MCF 10A (cell line): ENCODE measurements around the gene MYO16. TPM values are rescaled to one million over a fixed set of nuclear protein-coding genes. Genes with fewer than 3 reads are reported as not detected.

ENCODE experiments used
- BruUV-seq: library from RNA; stranded (reverse); fragments of 400-500 nt; replicated peaks from 2 replicates; lab custom pipeline; 2021; lab: Mats Ljungman, UMichigan
- CTCF ChIA-PET: fragments of 300-600 bp; sonication (Branson Sonifier 250); formaldehyde crosslinking; extraction: SDS; loops from one replicate; lab custom pipeline; 2021; ENCODE audit warnings: antibody characterized with exemption, inconsistent platforms; lab: Yijun Ruan, JAX
- POLR2A ChIA-PET: fragments of 300-600, 350-650 bp; sonication (Branson Sonifier 250); formaldehyde crosslinking; extraction: SDS; loops from one replicate; lab custom pipeline; 2020; ENCODE audit warnings: antibody characterized with exemption, inconsistent platforms; lab: Yijun Ruan, JAX
- DNase-seq: peaks from one replicate; pipeline ENCODE4 v3.0.0-alpha.2; 2018; ENCODE audit not compliant: unreplicated experiment
- H3K27ac Mint-ChIP-seq: one replicate; pipeline ENCODE4 v1.8.0; 2022; ENCODE audit warnings: mild to moderate bottlenecking, low read depth, mixed read lengths; ENCODE audit not compliant: unreplicated experiment
- H3K27me3 Mint-ChIP-seq: one replicate; pipeline ENCODE4 v1.8.0; 2022; ENCODE audit warnings: mixed read lengths; ENCODE audit not compliant: insufficient read depth, unreplicated experiment
- H3K36me3 Mint-ChIP-seq: one replicate; pipeline ENCODE4 v1.8.0; 2022; ENCODE audit warnings: mild to moderate bottlenecking, moderate library complexity, mixed read lengths; ENCODE audit not compliant: insufficient read depth, unreplicated experiment
- H3K4me1 Mint-ChIP-seq: one replicate; pipeline ENCODE4 v1.8.0; 2022; ENCODE audit warnings: mixed read lengths; ENCODE audit not compliant: insufficient read depth, unreplicated experiment
- H3K4me3 Mint-ChIP-seq: one replicate; pipeline ENCODE4 v1.8.0; 2022; ENCODE audit warnings: mild to moderate bottlenecking, moderate library complexity, mixed read lengths; ENCODE audit not compliant: unreplicated experiment
- H3K9me3 Mint-ChIP-seq: one replicate; pipeline ENCODE4 v1.8.0; 2022; ENCODE audit warnings: mixed read lengths; ENCODE audit not compliant: unreplicated experiment
- CTCF ChIP-seq: fragments of 200-600 bp; IDR thresholded peaks from one replicate; pipeline ENCODE4 v1.8.0; 2022; ENCODE audit warnings: antibody characterized with exemption, mild to moderate bottlenecking; ENCODE audit not compliant: unreplicated experiment
- intact Hi-C: fragments of 100-400 bp; cut with micrococcal nuclease; formaldehyde crosslinking; loops from 2 replicates; pipeline ENCODE4 v1.14.1; 2022
- total RNA-seq: library from RNA; stranded (reverse); gene quantifications from 2 replicates; pipeline ENCODE4 v1.2.3, GENCODE V29; 2022

The MYO16 gene
- total RNA-seq, 1 experiment from 2014 or later, result not detected

GRCh38 chr13:108776650-108777049, 147.2 kb downstream of the MYO16 start:
- H3K36me3 Mint-ChIP-seq, result no peaks in the 10 kb centered on the region
- CTCF ChIA-PET, result no interaction called here
- no peak overlapping the region for H3K27ac Mint-ChIP-seq
- BruUV-seq, result no TSS peak
- TF ChIP-seq CTCF, result no peak
- intact Hi-C loops, result no loop called here
- no peak for DNase-seq
- H3K27me3 Mint-ChIP-seq, result peaks cover 89% of the 10 kb centered on the region
- H3K9me3 Mint-ChIP-seq, result no peaks in the 10 kb centered on the region
- H3K4me1 Mint-ChIP-seq, result no peaks in the 10 kb centered on the region
- H3K4me3 Mint-ChIP-seq, result no peak overlapping the region
- POLR2A ChIA-PET, result interaction anchor here (0.7 kb wide), 1 partner anchor 85 kb away, joined by 3 read pairs; no protein-coding TSS in a partner anchor

GRCh38 chr13:108777421-108778420, 148.3 kb downstream of the MYO16 start:
- ChIA-PET POLR2A (interaction anchor here (1.3 kb wide), 1 partner anchor 9 kb away, joined by 3 read pairs; no protein-coding TSS in a partner anchor), CTCF (no interaction called here)
- Mint-ChIP-seq H3K4me1 (no peaks in the 10 kb centered on the region), H3K27me3 (peaks cover 88% of the 10 kb centered on the region), H3K27ac (no peak overlapping the region), H3K36me3 (no peaks in the 10 kb centered on the region), H3K9me3 (no peaks in the 10 kb centered on the region), H3K4me3 (no peak overlapping the region)
- no peak for TF ChIP-seq CTCF
- intact Hi-C loops, result no loop called here
- no peak for DNase-seq
- BruUV-seq, result no TSS peak

- H3K36me3 Mint-ChIP-seq, result no peaks in the 10 kb centered on the region
- ChIA-PET CTCF (interaction anchor here (0.7 kb wide), 1 partner anchor 9 kb away, joined by 3 read pairs; no protein-coding TSS in a partner anchor), POLR2A (interaction anchor here (0.7 kb wide), 1 partner anchor 738 kb away, joined by 3 read pairs; no protein-coding TSS in a partner anchor)
- H3K4me3 Mint-ChIP-seq, result no peak overlapping the region
- no TSS peak for BruUV-seq
- intact Hi-C loops, result no loop called here
- no peaks in the 10 kb centered on the region for H3K9me3 Mint-ChIP-seq
- TF ChIP-seq CTCF, result no peak
- H3K4me1 Mint-ChIP-seq, result no peaks in the 10 kb centered on the region
- H3K27ac Mint-ChIP-seq, result no peak overlapping the region
- peaks cover 90% of the 10 kb centered on the region for H3K27me3 Mint-ChIP-seq
- no peak for DNase-seq
Measured at GRCh38 chr13:108779308-108779707, 149.9 kb downstream of the MYO16 start.

GRCh38 chr13:108780706-108781105, 151.3 kb downstream of the MYO16 start:
- Mint-ChIP-seq H3K27me3 (peaks cover 91% of the 10 kb centered on the region), H3K9me3 (no peaks in the 10 kb centered on the region), H3K4me1 (no peaks in the 10 kb centered on the region), H3K4me3 (no peak overlapping the region), H3K27ac (no peak overlapping the region), H3K36me3 (no peaks in the 10 kb centered on the region)
- DNase-seq, result no peak
- CTCF ChIA-PET, result no interaction called here
- no TSS peak for BruUV-seq
- POLR2A ChIA-PET, result no interaction called here
- intact Hi-C loops, result no loop called here
- TF ChIP-seq CTCF, result no peak
